DND-41 (cell line): ENCODE data around the gene MFRP.

Experiments used
- CTCF ChIP-seq: IDR thresholded peaks from 2 replicates; pipeline ENCODE4 v1.5.1; 2012; ENCODE audit warnings: borderline replicate concordance, low read length, moderate library complexity, mild to moderate bottlenecking; ENCODE audit not compliant: poor library complexity, severe bottlenecking; ENCODE audit errors: extremely low read depth
- EZH2 ChIP-seq: IDR thresholded peaks from 3 replicates; pipeline ENCODE4 v1.6.1; 2012; ENCODE audit warnings: borderline replicate concordance, low read depth, mild to moderate bottlenecking, moderate library complexity, low read length, inconsistent platforms; ENCODE audit not compliant: severe bottlenecking

GRCh38 chr11:119307219-119307618 is 39.3 kb downstream of the MFRP start:
- TF ChIP-seq CTCF: no peak
- no peak for TF ChIP-seq EZH2
